GM21360 (cell line): ENCODE data around the gene TADA2B.

ENCODE experiments used
- ATAC-seq: cut with Tn5 transposase; IDR thresholded peaks from one replicate; pipeline ENCODE4 v1.9.1; 2021; ENCODE audit warnings: mild to moderate bottlenecking, moderate library complexity; ENCODE audit not compliant: unreplicated experiment

Gene TADA2B

DNA sequence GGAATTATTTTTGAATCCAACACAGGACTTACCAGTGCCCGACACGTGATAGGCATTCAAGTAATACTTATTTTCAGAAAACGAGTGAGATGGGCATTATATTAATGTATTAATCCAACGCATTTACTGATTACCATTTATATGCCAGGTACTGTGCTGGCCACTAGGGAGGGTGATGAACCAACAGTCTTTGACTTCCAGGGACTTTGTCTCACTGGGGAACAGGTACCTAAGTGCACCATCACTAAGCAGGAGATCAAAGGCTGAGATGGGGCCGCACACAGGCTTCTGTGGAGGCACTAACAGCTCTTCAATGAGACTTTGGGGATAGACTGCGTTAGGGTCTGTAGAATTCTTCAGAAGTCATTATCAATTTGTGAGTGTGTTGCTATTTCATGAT, 5.7 kb upstream of the TADA2B start:
- ATAC-seq: no peak

GRCh38 chr4:7040765-7041164, 2.4 kb upstream of the TADA2B start:
- ATAC-seq: no peak

DNA sequence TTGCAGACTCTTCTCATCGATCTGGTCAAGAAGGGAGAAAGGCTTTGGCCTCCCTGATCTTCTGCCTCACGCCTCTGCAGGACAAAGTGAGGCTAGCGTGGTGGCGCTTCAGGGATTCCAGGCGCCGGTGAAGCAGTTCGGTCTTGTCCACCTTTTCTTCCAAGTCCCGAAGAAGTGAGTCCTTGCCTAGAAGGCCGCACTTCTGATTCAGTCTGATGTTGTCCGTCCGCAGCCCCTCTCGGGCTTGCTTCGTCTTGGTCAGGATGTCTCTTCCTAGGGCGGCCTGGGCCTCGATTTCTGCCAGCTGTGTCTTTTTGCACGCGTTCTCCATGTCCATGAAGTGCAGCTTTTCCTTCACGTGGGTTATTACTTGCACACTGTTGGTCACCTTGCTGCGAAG, 1.9 kb upstream of the TADA2B start:
- ATAC-seq: no peak

DNA sequence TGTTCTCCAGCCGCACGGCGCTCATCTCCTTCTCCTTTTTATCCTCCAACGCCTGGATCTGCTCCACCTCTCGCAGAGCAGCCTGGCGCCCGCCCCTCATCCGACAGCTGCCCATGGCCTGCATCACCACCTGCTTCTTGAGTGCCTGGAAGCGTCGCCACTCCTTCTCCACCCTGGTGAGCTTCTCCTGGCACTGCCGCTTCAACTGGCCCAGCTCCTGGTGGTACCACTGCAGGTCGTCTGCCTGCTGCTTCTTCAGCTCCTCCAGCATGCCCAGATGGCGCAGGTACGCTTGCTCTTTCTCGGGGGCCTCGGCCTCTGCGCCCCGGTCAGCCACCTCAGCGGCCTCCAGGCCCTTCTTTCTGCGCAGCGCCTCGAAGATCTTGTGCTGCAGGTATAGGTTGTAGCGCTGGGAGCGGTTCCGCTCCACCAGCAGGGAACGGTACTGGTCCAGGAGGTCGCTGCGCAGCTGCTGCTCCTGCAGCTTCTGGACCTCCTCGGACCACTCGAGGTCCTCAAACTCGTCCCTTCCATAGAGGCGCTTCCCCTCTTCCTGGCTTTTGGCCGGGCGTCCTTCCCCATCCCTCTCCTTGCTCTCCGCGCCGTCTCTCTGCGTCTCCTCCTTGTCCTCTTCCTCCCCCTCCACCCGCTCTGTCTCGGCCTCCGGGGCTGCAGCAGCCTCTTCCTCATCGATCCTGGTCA, 1.2 kb upstream of the TADA2B start:
- no peak for ATAC-seq

GRCh38 chr4:7042503-7043283, 479 bp upstream of the TADA2B start:
- ATAC-seq: peak; percentile 82

DNA sequence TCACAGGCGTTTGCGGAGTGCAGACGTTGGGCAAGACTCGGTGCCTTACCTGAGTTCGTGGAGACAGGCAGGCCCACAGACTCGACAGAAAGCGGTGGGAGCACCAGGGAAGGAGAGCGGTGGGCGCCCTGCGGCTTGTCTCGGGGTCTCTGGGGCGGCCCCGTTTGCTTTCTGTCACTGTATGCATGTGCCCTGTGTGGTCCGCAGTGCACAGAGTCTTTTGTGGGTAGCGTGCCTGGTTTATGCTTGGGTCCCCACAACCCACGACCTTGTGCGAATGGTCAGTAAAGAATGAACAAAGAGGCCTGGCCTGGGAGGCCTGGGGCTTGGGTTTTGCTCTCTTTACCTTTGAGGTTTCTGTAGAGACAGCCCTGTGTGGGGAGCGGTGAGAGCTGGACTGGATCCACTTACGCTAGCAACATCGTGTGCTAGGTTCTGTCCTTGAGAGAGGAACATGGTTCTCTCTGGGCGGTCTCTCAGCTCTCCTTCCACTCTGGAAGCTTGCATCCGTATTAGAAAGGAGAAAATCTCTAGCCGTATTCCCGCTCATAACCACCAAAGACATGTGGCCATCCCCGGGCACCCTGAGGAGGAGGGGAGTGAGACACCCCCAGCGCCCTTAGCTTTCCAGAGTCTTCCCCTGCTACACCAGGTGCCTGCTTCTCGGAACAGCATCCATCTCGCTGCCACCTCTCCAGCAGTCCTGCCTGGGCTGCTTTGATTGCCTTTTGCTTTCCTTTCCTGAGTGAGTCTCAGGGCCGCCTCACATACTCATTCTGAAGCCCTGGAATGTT, 1.2 kb downstream of the TADA2B start:
- ATAC-seq: no peak

GRCh38 chr4:7045553-7045952, 2.4 kb downstream of the TADA2B start:
- ATAC-seq: no peak

- peak; percentile 25 for ATAC-seq
Measured at GRCh38 chr4:7045961-7046921, 3.1 kb downstream of the TADA2B start.

- ATAC-seq: no peak
Measured at GRCh38 chr4:7046971-7047370, 3.8 kb downstream of the TADA2B start.

GRCh38 chr4:7048642-7049041, 5.5 kb downstream of the TADA2B start:
- no peak for ATAC-seq

DNA sequence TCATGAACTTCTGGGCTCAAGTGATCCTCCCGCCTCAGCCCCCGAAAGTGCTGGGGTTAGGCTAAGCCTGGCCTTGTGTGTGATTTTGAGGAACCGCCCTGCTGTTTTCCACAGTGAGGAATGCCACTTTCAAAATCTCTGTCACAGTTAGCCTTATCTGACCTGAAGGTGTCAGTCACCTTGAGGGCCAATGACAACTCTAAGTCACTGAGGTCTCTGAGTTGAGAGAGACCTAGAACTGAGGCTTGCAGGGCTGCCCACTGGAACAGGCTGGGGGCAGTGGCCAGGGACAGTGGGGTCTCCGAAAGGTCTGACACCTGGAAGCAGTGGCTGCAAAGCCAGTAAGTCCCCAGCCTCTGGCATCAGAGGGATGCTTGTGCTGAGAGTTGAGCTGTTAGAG, 6.1 kb downstream of the TADA2B start:
- ATAC-seq: no peak

DNA sequence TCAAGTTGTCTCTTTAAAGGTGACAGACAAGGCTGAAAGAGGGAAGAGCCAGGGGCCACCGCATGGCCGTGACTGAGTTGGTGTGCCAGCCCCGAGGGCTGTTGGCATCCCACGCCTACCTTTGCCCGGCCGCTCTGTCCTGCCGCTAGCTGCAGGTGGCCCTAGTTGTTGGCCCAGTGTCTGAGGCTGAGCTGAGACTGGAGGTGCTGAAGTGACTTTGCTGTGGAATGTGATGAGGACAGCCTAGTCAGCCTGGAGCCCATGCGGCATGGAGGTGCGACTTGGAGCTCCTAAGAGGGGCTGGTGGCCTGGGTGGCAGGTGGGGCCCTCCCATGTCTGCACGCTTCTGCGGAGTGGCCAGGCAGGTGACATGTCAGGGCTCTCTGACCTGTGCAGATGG, 6.6 kb downstream of the TADA2B start:
- ATAC-seq: no peak

- no peak for ATAC-seq
Measured at GRCh38 chr4:7050481-7051143, 7.4 kb downstream of the TADA2B start.

- no peak for ATAC-seq
Measured at GRCh38 chr4:7051144-7051495, 7.9 kb downstream of the TADA2B start.

GRCh38 chr4:7051905-7052304, 8.7 kb downstream of the TADA2B start:
- ATAC-seq: no peak

DNA sequence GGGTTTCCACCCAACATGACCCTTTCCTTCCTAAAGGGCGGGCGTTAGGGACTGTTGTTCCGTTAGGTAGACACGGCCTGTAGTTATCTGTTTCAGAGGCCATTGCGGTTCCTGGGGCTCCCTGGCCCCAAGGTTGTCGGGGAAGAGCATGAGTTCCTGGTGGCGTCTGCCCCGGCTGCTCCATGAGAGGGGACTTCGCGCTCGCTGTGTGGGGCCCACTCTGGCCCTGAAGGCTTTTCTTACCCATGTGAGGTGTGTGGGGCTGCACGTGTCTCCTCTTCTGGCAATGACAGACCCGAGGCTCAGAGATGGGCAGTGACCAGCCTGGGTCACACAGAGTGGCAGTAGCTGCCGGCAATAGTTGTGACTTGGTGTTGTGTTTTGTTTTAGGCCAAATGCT, 9.1 kb downstream of the TADA2B start:
- ATAC-seq: no peak

DNA sequence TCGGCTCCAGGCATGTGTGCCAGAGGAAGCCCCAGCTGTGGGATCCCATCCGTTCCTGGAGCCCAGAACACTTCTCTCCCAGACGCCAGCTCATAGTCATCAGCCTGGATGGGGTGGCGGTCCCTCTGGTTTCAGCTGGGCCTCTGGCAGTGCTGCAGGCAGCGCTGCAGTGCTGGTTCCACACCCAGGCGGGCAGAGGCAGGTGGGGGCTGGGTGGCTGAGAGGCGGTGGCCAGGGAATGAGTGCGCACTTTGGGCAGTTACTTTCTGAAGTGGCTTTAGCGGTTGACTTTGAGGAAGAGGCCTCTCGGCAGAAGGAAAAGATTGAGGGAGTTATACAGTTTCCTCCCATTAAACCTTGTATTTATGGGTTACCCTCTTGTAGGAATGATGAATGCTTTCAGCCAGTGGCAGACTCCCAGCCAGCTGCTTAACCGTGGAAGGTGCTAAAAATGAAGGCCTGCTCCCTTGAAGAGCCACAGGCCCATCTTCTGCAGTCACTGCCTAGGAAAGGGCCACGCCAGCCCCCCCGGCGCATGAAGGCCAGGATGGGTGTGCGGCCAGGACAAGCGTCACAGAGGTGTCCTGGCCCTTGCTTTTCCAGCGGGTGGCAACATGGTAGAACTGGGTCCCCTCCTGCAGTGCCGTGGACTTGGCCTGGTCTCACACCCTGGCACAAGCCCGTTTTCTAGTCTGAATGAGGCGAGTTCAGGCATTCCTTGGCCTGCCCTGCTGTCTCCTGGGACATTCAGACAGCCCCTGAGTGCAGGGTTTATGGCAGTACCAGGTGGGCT, 9.9 kb downstream of the TADA2B start:
- ATAC-seq: no peak

DNA sequence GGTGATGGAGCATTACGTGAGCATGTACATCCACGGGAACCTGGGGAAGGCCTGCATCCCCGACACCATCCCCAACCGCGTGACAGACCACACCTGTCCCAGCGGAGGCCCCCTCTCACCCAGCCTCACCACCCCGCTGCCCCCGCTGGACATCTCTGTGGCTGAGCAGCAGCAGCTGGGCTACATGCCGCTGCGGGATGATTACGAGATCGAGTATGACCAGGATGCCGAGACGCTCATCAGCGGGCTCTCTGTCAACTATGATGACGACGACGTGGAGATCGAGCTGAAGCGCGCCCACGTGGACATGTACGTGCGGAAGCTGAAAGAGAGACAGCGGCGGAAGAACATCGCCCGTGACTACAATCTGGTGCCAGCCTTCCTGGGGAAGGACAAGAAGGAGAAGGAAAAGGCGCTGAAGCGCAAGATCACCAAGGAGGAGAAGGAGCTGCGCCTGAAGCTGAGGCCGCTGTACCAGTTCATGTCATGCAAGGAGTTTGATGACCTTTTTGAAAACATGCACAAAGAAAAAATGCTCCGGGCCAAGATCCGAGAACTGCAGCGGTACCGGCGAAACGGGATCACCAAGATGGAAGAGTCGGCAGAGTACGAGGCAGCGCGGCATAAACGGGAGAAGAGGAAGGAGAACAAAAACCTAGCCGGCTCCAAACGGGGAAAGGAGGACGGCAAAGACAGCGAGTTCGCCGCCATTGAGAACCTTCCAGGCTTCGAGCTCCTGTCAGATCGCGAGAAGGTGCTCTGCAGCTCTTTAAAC, 11.1 kb downstream of the TADA2B start:
- ATAC-seq: no peak
